Left colon (tissue), 2 donors: ENCODE results near the gene GSK3B. TPM values are rescaled to one million over a fixed set of nuclear protein-coding genes. Genes with fewer than 3 reads are reported as not detected.
"Not testable (repeated sequence)": the region's sequence is repeated elsewhere in the genome, so short reads cannot be mapped to it uniquely, and the experiment has no call there.

ENCODE experiments used
- ATAC-seq: fragments of 200-7000 bp; cut with Tn5 transposase; one replicate; pipeline ENCODE4 v1.9.1; 2020; ENCODE audit warnings: mild to moderate bottlenecking, moderate library complexity
- DNase-seq, 2 donors: peaks; one replicate each; pipeline ENCODE4 v3.0.0-alpha.2; 2020
- intact Hi-C, 2 donors: fragments of 100-400 bp; cut with DNase I in 1 of 2; cut with micrococcal nuclease in 1 of 2; formaldehyde crosslinking; loops; one replicate each; pipeline versions ENCODE4 v1.11.2 to v1.14.0; 2022; cut with DNase I, micrococcal nuclease
- total RNA-seq, 2 donors: library from RNA; stranded (reverse); fragmentation: NEBNext Ultra II Directional; extraction: Animal tissue kit (Norgen Biotek cat#: 25700); gene quantifications; one replicate each; pipeline ENCODE4 v1.2.1, GENCODE V29; 2021
- donor health status: DM: no; HTN: no; CAD: no.
- donor health status: DM: yes; HTN: yes; CAD: no.

The GSK3B gene
- total RNA-seq, 2 donors from 2014 or later: 39.3 to 47.5 TPM

DNA sequence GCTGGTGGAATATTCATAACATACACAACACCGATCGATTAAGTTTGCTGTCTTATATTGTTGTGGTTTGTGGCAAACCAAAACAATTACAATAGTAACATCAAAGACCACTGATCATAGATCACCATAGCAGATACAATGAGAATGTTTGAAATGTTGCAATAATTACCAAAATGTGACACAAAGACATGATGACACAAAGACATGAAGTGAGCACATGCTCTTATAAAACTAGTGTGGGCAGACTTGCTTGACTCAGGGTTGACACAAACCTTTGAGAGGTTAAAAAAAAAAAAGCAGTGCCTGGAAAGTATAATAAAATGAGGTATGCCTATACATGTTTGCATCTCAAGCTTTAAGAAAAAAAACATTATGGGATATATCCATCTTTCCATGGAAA, 182.0 kb downstream of the GSK3B start:
- ATAC-seq (no peak), DNase-seq (no peak)
- intact Hi-C loops: no loop called here

DNA sequence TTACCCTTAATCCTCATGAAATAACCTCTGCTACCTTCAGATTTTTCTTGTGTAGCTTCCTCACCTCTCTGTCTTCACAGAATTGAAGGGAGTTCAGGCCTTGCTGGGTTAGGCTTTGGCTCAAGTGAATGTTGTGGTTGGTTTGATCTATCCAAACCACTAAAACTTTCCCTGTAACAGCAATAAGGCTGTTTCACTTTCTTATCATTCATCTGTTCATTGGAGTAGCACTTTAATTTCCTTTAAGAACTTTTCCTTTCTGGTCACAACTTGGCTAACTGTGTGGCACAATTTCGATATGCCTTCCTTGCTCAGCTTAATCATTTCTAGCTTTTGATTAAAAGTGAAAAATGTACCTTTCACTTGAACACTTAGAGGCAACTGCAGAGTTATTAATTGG, 182.5 kb downstream of the GSK3B start:
- DNase-seq: no peak
- ATAC-seq: no peak
- intact Hi-C loops: no loop called here

DNA sequence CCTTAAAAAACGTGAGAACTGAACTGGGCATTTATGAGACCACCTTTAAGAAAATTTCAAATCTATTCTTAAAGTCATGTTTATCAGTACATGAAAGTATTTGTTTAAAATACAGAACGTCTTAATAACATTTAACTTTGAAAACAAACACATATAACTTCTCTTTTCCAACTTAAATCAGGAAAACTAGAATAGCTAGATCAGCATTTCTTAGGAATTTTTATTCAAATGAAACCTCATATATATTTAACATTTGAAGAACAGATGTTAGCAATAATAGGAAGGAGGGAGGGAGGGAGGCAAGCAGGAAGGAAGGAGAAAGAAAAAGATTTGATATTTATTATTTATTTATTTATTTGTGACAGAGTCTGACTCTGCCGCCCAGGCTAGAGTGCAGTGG, 192.2 kb downstream of the GSK3B start:
- ATAC-seq: no peak

DNA sequence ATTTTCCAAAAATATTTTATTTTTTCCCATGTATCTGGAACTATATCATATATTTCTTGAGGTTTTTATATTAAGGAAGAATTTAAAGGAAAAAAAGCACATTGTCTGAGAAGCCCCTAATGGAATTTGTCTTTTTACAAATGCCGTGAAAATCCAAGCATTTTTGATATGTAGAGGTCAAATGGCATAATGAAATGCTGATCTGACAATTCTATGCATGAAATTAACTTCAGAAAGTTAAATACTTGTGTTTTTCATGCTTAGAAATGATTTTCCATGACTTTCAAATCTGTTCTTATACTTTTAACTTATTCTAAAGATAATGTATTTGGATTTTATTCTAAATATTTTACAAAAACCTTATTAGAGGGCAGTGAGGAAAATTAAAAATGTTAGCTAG, 193.1 kb downstream of the GSK3B start:
- ATAC-seq: no peak

More for the DNA sequence above, 192.2 kb downstream of the GSK3B start:
- no peak for DNase-seq
- intact Hi-C loops: no loop called here

DNA sequence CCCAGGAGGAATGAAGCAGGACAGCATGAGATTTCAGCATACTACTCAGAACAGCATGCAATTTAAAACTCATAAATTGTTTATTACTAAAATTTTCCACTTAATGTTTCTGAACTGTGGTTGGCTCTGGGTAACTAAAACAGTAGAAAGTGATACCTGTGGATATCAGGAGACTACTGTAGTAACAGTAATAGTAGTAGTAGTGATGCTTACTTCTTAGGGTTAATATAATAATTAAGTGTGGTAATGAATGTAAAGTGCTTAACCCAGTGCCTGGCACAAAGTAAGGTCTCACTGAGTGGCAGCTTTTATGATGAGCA, 195.1 kb downstream of the GSK3B start:
- DNase-seq (no peak), ATAC-seq (no peak)
- intact Hi-C loops: no loop called here

More for the DNA sequence above, 193.1 kb downstream of the GSK3B start:
- DNase-seq: no peak
- intact Hi-C loops: no loop called here

DNA sequence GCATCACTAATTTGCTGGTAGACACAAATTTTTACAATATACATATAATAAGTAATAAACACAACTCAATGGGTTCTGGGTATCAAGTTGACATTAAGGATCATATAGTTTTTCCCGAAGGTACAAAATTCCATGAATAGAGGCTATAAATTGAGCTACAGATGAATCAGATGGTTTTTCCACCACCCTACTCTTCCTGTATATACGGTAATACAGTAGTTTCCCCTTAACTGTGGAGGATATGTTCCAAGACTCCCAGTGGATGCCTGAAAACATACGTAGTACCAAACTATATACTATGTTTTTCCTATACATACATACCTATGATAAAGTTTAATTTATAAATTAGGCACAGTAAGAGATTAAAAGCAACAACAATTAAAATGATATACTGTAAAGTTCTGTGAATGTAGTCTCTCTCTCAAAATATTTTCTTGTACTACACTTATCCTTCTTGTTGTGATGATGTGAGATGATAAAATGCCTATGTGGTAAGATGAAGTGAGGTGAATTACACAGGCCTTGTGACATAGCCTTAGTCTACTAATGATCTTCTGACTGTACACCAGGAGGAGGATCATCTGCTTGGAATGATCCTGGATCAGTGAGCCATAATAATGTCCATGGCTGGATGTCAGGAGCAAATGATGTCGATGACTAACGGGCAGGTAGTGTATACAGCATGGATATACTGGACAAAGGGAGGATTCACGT, 195.6 kb downstream of the GSK3B start:
- intact Hi-C loops: no loop called here
- ATAC-seq (no peak), DNase-seq (no peak)

DNA sequence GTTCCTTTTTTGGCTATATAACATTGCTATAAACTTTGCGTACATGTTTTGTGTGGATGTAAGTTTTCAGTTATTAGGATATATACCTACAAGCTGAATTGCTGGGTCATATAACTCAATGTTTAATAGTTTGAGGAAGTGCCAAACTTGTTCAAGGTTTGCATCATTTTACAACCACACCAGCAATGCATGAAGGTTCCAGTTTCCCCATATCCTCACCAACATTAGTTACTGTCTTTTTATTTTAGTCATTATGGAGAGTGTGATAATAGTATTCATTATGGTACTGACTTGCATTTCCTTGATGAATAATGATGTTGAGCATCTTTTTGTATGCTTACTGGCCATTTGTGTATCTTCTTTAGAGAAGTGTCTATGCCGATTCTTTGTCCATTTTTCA, 200.1 kb downstream of the GSK3B start:
- no peak for DNase-seq
- intact Hi-C loops: loop anchor here in 1 of 2 donors (5.0 kb wide), 1 partner anchor 203 kb away; no protein-coding TSS in a partner anchor
- no peak for ATAC-seq

DNA sequence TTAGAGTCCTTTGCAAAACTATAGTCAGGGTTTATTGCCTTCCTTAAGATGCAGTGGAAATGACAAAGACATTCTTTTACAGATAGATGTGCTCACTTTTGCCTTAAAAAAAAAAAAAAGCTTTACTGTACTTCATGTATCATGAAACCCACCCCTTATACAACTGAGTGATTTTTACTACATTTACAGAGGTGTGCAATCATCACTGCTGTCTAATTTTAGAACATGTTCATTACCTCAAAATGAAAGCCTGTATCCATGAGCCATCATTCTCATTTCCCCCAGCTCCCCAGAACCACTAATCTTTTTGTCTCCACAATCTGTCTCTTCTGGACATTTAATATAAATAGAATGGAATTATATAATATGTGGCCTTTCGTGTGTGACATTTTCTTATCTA, 200.5 kb downstream of the GSK3B start:
- intact Hi-C loops: loop anchor here in 1 of 2 donors (5.0 kb wide), 1 partner anchor 204 kb away; no protein-coding TSS in a partner anchor
- DNase-seq (no peak), ATAC-seq (no peak)

DNA sequence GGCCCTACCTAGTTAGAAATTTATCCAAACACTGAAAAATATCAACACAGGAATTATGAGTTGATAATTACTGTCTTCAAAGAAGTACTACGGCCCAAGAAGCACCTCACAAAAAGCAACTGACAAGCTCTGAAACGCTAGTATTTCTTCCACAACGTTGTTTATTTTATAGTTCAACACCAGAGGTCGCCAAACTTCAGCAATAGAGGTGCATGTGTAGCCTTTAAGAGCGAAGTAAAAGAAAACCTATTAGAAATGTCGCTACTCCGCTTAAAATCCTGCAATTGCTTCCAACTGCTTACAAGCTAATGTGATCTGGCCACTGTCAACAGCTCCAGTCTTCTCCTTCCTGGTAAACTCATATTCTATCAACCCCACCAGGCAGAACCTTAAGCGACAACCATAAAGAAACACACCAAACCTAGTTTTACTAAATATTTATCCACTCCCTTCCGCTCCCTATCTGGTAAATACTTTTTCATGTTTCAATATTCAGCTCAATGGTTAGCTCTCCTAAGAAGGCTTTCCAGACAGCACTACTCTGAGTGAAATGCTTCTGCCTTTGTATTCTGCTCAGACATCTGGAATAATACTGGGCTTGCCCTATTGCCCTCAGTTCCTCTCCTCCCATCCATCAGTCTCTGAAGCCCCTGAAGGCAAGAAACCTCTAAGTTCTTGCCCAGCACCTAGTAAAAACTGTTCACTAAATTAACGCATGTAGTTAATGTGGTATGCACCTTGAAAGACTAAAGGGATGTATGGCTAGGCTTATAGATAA, 202.1 kb downstream of the GSK3B start:
- DNase-seq (no peak), ATAC-seq (peak; percentile 75)
- intact Hi-C loops: loop anchor here in 1 of 2 donors (5.0 kb wide), 1 partner anchor 205 kb away; no protein-coding TSS in a partner anchor

DNA sequence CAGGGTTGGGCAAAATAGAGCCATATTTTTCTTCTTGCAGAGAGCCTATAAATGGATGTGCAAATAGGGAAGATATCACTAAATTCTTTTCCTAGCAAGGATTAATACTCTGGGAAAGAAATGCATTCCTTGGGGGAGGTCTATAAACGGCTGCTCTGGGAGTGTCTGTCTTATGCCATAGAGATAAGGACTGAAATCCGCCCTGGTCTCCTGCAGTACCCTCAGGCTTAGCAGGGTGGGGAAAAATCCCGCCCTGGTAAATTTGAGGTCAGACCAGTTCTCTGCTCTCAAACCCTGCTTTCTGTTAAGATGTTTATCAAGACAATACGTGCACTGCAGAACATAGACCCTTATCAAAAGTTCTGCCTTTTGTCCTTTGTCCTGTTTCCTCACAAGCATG, 205.6 kb downstream of the GSK3B start:
- intact Hi-C loops: loop anchor here in 1 of 2 donors (10.0 kb wide), 1 partner anchor 296 kb away; no protein-coding TSS in a partner anchor
- ATAC-seq: not testable (repeated sequence)
- DNase-seq: peak in 1 of 2 donors; percentile 6

DNA sequence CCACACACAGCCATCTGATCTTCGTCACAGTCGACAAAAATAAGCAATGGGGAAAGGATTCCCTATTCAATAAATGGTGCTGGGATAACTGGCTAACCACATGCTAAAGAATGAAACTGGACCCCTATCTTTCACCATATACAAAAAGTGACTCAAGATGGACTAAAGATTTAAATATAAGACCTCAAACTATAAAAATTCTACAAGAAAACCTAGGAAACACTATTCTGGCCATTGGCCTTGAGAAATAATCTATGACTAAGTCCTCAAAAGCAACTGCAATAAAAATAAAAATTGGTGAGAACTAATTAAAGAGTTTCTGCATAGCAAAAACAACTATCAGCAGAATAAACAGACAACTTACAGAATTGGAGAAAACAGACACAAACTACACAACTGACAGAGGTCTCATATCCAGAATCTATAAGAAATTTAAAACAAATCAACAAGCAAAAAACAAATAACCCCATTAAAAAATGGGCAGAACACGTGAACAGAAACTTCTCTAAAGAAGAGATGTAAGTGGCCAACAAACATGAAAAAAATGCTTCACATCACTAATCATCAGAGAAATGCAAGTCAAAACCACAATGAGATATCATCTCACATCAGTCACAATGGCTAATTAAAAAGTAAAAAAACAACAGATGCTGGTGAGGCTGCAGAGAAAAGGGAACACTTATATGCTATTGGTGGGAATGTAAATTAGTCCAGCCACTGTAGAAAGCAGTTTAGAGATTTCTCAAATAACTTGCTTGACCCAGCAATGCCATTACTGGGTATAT, 208.3 kb downstream of the GSK3B start:
- DNase-seq (no peak), ATAC-seq (no peak)
- intact Hi-C loops: loop anchor here in 1 of 2 donors (10.0 kb wide), 1 partner anchor 299 kb away; no protein-coding TSS in a partner anchor

DNA sequence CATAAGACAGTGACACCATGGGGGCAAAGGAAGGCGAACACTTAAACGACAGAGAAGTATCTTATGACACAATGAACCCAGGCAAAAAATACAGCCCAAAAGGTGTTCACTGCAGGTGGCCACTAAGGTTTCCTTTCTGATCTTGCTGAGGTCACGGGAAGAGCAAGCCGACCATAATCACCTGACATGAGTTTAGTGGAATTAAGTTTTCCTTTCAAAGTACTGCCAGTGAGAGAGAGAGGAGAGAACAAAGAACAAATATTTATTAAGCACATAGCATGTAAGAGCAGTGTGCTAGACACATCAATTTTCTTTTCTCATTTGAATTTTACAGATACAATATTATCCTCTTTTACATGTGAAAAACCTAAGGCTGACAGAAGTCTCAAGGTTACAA, 210.1 kb downstream of the GSK3B start:
- DNase-seq: no peak
- intact Hi-C loops: loop anchor here in 1 of 2 donors (10.0 kb wide), 1 partner anchor 301 kb away; no protein-coding TSS in a partner anchor
- no peak for ATAC-seq

DNA sequence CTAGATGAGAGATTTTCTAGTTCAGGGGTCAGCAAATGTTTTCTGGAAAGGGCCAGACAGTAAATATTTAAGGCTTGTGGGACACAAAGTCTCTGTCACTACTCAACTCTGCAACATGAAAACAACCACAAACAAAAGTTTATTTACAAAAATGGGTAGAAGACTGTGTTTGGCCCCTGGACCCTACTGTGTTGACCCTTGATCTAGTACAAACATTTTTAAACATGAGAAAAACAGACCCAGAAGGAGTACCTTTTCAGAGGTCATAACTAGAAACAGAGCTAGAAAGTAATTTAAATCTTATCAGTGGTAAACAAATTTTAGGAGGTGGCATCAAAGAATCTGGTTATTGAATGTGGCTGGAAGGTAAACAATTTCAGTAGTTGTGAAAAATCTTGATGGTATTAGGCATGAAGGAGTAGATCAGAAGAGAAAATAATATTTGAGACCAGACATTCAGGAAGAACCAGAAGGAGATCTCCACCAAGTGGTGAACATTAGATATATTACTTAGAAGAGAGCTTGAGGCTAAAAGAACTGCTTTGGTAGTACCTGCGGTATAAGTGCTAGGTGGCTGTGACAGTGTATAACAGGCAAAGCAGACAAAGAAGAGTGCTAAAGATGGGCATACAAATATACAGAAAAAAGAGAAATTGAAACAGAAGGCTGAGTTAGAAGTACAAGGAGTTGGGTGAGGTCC, 210.6 kb downstream of the GSK3B start:
- DNase-seq (no peak), ATAC-seq (no peak)
- intact Hi-C loops: loop anchor here in 1 of 2 donors (10.0 kb wide), 1 partner anchor 301 kb away; no protein-coding TSS in a partner anchor

DNA sequence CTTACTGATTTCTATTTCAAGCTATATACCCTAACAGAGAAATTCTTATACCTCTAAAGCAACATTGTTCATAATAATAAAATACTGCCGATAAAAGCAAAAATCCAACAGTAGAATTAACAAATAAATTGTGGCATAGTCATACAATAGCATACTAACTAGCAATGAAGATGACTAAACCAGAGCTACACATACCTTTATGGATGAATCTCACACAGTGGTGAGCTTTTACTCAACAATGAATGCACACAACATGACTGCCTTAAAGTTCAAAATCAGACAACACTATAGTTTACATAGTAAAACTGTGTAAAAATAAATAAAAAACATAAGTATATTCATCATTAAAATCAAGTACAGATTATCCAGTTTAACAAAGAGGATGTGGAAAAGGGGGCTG, 213.3 kb downstream of the GSK3B start:
- no peak for ATAC-seq
- intact Hi-C loops: loop anchor here in 1 of 2 donors (10.0 kb wide), 1 partner anchor 304 kb away; no protein-coding TSS in a partner anchor

DNA sequence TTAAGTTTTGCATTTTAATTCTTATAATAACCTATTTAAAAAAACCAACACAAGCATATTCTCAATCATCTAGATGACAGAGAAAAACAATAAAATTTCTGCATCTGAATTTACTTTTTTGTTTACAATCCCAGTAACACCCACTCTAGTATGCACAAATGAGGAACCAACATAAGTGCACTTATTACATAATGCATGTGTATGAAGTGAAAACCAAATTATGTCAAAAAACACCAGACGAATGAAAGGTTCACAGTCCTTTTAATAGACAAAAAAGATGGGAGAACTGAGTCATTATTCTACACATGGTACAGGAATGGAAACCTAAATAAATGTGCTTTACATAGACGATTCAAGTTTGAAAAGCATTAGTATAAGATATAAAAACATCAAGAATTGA, 220.6 kb downstream of the GSK3B start:
- DNase-seq (no peak), ATAC-seq (no peak)
- intact Hi-C loops: no loop called here

More for the DNA sequence above, 213.3 kb downstream of the GSK3B start:
- no peak for DNase-seq

DNA sequence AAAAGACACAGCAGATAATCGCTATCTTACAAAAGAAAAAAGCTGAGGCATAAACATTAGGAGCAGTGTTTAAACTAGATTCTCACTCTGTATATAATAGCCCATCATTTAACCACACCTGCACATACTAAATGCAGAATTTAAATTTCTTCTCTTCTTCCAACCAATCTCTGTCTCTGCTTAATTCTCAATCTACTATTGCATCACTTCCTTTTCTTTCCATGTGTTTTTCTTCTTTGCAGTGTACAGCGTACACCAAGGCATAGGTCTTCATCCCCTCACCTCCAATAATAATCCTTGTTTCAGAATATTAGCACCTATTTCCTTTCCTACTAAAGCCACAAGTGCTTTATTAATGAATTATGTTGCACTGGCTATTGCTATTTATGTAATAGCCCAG, 221.5 kb downstream of the GSK3B start:
- no peak for DNase-seq
- intact Hi-C loops: no loop called here
- no peak for ATAC-seq

DNA sequence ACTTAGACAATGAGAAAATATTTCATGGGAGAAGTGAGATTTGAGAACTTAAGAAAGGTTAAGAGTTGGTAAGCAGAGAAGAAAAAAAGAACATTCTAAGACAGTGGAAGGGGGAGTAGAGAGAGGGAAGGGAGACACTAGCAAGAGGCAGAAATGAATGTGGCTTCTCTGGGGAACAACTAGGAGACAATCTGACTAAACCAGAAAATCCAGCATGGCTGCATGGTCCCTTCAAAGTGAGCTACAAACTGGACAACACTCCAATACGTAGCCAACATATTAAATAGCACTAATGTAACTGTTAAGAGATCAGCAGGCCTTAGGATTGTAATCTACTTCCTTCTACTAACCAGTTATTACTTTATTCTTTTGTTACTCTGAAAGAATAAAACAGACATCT, 222.7 kb downstream of the GSK3B start:
- DNase-seq (no peak), ATAC-seq (no peak)
- intact Hi-C loops: no loop called here

DNA sequence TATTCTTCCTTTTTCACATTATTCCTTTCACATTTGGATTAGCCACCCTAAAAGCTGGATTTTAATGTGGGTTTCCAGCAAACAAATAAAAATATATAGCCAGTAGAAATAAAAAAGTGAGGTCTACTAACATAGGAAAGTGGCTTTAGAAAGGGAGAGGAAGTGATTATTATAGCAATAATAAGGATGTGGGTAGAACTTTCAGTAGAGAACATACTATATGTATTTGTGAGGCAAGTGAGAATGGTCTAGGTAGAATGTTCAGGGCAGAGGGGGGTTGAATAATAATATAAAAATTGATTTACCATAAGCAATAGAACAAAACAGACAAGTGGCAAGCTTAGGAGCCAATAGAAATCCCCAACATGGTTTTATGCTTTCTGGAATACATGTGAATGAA, 223.7 kb downstream of the GSK3B start:
- ATAC-seq (no peak), DNase-seq (no peak)
- intact Hi-C loops: no loop called here

DNA sequence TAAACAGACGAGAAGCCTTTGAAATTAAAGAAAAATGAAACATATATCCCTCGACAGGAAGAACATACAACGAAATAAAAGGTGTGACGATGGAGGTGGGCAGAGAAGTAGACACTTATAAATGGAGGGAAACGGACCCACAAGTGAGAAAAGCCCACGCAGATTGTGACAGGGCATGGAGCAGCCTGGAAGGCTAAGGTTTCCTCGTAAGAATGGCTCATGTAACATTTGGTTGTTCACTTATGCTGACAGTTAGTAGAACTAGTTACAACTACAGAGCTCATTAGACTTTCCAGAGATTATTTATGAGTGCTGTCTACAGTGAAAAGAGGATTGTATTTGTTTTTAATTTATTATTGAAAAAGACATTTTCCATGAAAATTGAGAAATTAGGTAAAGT, 229.8 kb downstream of the GSK3B start:
- DNase-seq: no peak
- intact Hi-C loops: no loop called here
- no peak for ATAC-seq
